K562 (cell line): Measurements from ENCODE around the gene ST6GALNAC5. TPM values are rescaled to one million over a fixed set of nuclear protein-coding genes. Genes with fewer than 3 reads are reported as not detected.
A peak's percentile ranks its signal among the peaks of the same experiment; 100 is the strongest.

Experiments
- ATAC-seq: fragments of 200-7000 bp; cut with Tn5 transposase; 3 replicates; pipeline ENCODE4 v1.9.1; 2020; ENCODE audit warnings: moderate library complexity
- BruUV-seq: library from RNA; stranded (reverse); fragments of 400-500 nt; replicated peaks from 2 replicates; lab custom pipeline; 2021; lab: Mats Ljungman, UMichigan
- CTCF ChIA-PET: fragments of 300-600 bp; formaldehyde crosslinking; extraction: SDS; loops from one replicate; lab custom pipeline; 2021; ENCODE audit warnings: low intra/inter-chr PET ratio; lab: Yijun Ruan, JAX
- POLR2A ChIA-PET: fragments of 300-600, 350-650 bp; sonication (Branson Sonifier 250); formaldehyde crosslinking; extraction: SDS; loops from one replicate; lab custom pipeline; 2021; ENCODE audit warnings: antibody characterized with exemption, inconsistent platforms; lab: Yijun Ruan, JAX
- DNase-seq, 4 experiments: peaks; one replicate each; pipeline versions ENCODE4 v3.0.0 to v3.0.0-alpha.2; 2011 to 2018; ENCODE audit warnings: low spot score in 3 of 4, mixed read lengths in 3 of 4; ENCODE audit errors: extremely low read depth in 1 of 4
- FAIRE-seq: peaks from 2 replicates; lab custom pipeline; 2011; peaks lifted over from hg19 to GRCh38; lab: Jason Lieb, UNC
- H2AFZ ChIP-seq: 2 replicates; pipeline ENCODE4 v1.6.0; 2011; ENCODE audit warnings: low read depth, low read length, control low read depth, inconsistent platforms
- H3K27ac ChIP-seq: fragments of 200-600 bp; 3 replicates; pipeline ENCODE4 v1.8.0; 2011; ENCODE audit warnings: low read depth, mild to moderate bottlenecking, control low read depth, inconsistent platforms, low read length, moderate library complexity, mixed read lengths; ENCODE audit errors: extremely low read depth
- H3K27me3 ChIP-seq, 2 experiments: fragments of 300-600 bp in 1 of 2; 2 replicates in 1 of 2; 3 replicates in 1 of 2; pipeline versions ENCODE4 v1.6.0 to v1.8.0; 2011; ENCODE audit warnings: inconsistent platforms in 2 of 2, low read length in 2 of 2, mild to moderate bottlenecking in 1 of 2, mixed read lengths in 1 of 2, moderate library complexity in 1 of 2; ENCODE audit not compliant: control insufficient read depth in 2 of 2, insufficient read depth in 2 of 2
- H3K36me3 ChIP-seq: fragments of 300-600 bp; 3 replicates; pipeline ENCODE4 v1.8.0; 2011; ENCODE audit warnings: mild to moderate bottlenecking, low read length, inconsistent platforms; ENCODE audit not compliant: control insufficient read depth, insufficient read depth
- H3K4me1 ChIP-seq, 2 experiments: fragments of 200-600 bp in 1 of 2; replicated peaks in 1 of 2; 2 replicates in 1 of 2; 3 replicates in 1 of 2; pipeline versions ENCODE4 v1.5.1 to v1.8.0; 2011; ENCODE audit warnings: inconsistent platforms in 2 of 2, low read length in 2 of 2, mild to moderate bottlenecking in 1 of 2, mixed read lengths in 1 of 2, moderate library complexity in 1 of 2; ENCODE audit not compliant: control insufficient read depth in 2 of 2, insufficient read depth in 2 of 2
- H3K4me2 ChIP-seq: 2 replicates; pipeline ENCODE4 v1.6.1; 2011; ENCODE audit warnings: low read length, control low read depth, inconsistent platforms, mixed read lengths; ENCODE audit not compliant: insufficient read depth
- H3K4me3 ChIP-seq: fragments of 200-600 bp; sonication (generic), shearing (Covaris generic); 2 replicates; pipeline ENCODE4 v1.5.1; 2016; ENCODE audit warnings: control low read depth, inconsistent platforms
- H3K79me2 ChIP-seq: fragments of 200-600 bp; 3 replicates; pipeline ENCODE4 v1.8.0; 2011; ENCODE audit warnings: low read length, inconsistent platforms; ENCODE audit not compliant: control insufficient read depth, insufficient read depth
- H3K9ac ChIP-seq, 2 experiments: 2 replicates each; pipeline versions ENCODE4 v1.6.0 to v1.6.1; 2011; ENCODE audit warnings: low read depth in 2 of 2, low read length in 2 of 2, control low read depth in 1 of 2, inconsistent platforms in 1 of 2, mild to moderate bottlenecking in 1 of 2, mixed read lengths in 1 of 2; ENCODE audit not compliant: insufficient read depth in 1 of 2
- H3K9me1 ChIP-seq: one replicate; pipeline ENCODE4 v1.6.0; 2011; ENCODE audit warnings: inconsistent platforms, mild to moderate bottlenecking, low read length, moderate library complexity; ENCODE audit not compliant: control insufficient read depth, insufficient read depth
- H3K9me3 ChIP-seq: replicated peaks from 2 replicates; pipeline ENCODE4 v1.5.1; 2011; ENCODE audit warnings: low read depth, low read length, inconsistent platforms; ENCODE audit not compliant: control insufficient read depth, insufficient read depth
- H4K20me1 ChIP-seq: replicated peaks from 2 replicates; pipeline ENCODE4 v1.6.1; 2011; ENCODE audit warnings: low read length, inconsistent platforms, mixed read lengths; ENCODE audit not compliant: control insufficient read depth, insufficient read depth
- ASH1L ChIP-seq: fragments of 450-650 bp; IDR thresholded peaks from 2 replicates; pipeline ENCODE4 v1.6.1; 2018; ENCODE audit warnings: borderline replicate concordance, mild to moderate bottlenecking, low read depth; ENCODE audit not compliant: partially characterized antibody
- CTCF ChIP-seq, 3 experiments: IDR thresholded peaks in 2 of 3; conservative IDR thresholded peaks in 1 of 3; 2 replicates each; pipeline ENCODE4 v1.5.1; 2011 to 2012; ENCODE audit warnings: low read length in 3 of 3, mild to moderate bottlenecking in 3 of 3, control low read depth in 2 of 3, improper control_type of control experiment in 1 of 3, inconsistent platforms in 1 of 3, low read depth in 1 of 3, mixed read lengths in 1 of 3, moderate library complexity in 1 of 3; ENCODE audit not compliant: insufficient read depth in 2 of 3
- FOXJ2 ChIP-seq: fragments of 200-800 bp; sonication (Bioruptor generic); IDR thresholded peaks from 2 replicates; pipeline ENCODE4 v1.6.1; 2016; ENCODE audit warnings: missing genetic modification characterization, missing compliant biosample characterization
- KDM1A ChIP-seq, 2 experiments: fragments of 450-650 bp; IDR thresholded peaks; 2 replicates each; pipeline ENCODE4 v1.6.1; 2016; ENCODE audit warnings: mild to moderate bottlenecking in 2 of 2
- RBM25 ChIP-seq: fragments of 200-400 bp; formaldehyde crosslinking; IDR thresholded peaks from 2 replicates; pipeline ENCODE4 v1.6.1; 2018; ENCODE audit warnings: low read length, low read depth, moderate library complexity; ENCODE audit not compliant: severe bottlenecking
- RREB1 ChIP-seq: fragments of 250-450 bp; sonication (Bioruptor Pico); IDR thresholded peaks from 2 replicates; pipeline ENCODE4 v1.4.0; 2020
- SRSF7 ChIP-seq: fragments of 200-400 bp; formaldehyde crosslinking; optimal IDR thresholded peaks from 2 replicates; pipeline ENCODE3; 2017; ENCODE audit warnings: mild to moderate bottlenecking, low read depth, low read length
- ZFPM2 ChIP-seq: fragments of 250-450 bp; sonication (Bioruptor Pico); IDR thresholded peaks from 2 replicates; pipeline ENCODE4 v1.5.1; 2022; ENCODE audit warnings: mild to moderate bottlenecking
- ZNF146 ChIP-seq: IDR thresholded peaks from one replicate; pipeline ENCODE4 v1.6.1; 2018; ENCODE audit warnings: missing compliant biosample characterization; ENCODE audit not compliant: unreplicated experiment
- WGBS: fragments of 100-300 bp; shearing (Covaris generic); methylation state at CpG from one replicate; pipeline ENCODE4 v1.1.6; 2016; ENCODE audit warnings: low coverage, mixed read lengths; ENCODE audit not compliant: insufficient coverage; ENCODE audit errors: missing lambda C conversion rate; 5-methylcytosine and 5-hydroxymethylcytosine counted together
- in situ Hi-C: fragments of 300-500 bp; cut with MboI; formaldehyde crosslinking; loops from 4 replicates; pipeline ENCODE4 v1.15.0; 2018; ENCODE audit warnings: inconsistent platforms, mixed read lengths
- intact Hi-C: fragments of 100-400 bp; cut with micrococcal nuclease; formaldehyde crosslinking; loops from 2 replicates; pipeline ENCODE4 v1.14.2; 2022
- polyA plus RNA-seq, 8 experiments: library from polyadenylated mRNA; depleted of rRNA in 4 of 8; stranded (reverse) in 5 of 8; unstranded in 3 of 8; fragments of >200 nt; fragmentation: Nextera tagmentation in 2 of 8; fragmentation: Illumina TruSeq in 1 of 8; extraction: Ambion mirVana in 2 of 8; extraction: Trizol in 1 of 8; gene quantifications; 2 replicates each; pipeline versions ENCODE4 v1.2.1 to v1.2.3, GENCODE V29; 2011 to 2014; ENCODE audit warnings: inconsistent platforms in 1 of 8, missing spikeins in 1 of 8
- total RNA-seq, 7 experiments: library from RNA; depleted of rRNA in 6 of 7; stranded (reverse); fragments of >200 nt in 6 of 7; fragmentation: Illumina TruSeq in 2 of 7; extraction: Trizol in 2 of 7; gene quantifications; 2 replicates each; pipeline versions ENCODE4 v1.2.1 to v1.2.3, GENCODE V29; 2011 to 2021; ENCODE audit warnings: low replicate concordance in 1 of 7

The ST6GALNAC5 gene
- total and polyA plus RNA-seq, 9 of the 15 experiments (the other 6 are each of a cell fraction or from before 2014, with no cell fraction given): 0.04 to 0.14 TPM; not detected in 7

GRCh38 chr1:77037038-77037437, 169.8 kb downstream of the ST6GALNAC5 start:
- in situ Hi-C loops (no loop called here), intact Hi-C loops (no loop called here)
- Histone ChIP-seq H3K9me3 (no peaks in the 10 kb centered on the region), H3K27me3 (no peaks in the 10 kb centered on the region), H2AFZ (no peak overlapping the region), H3K9ac (no peak overlapping the region), H3K4me3 (no peak overlapping the region), H3K79me2 (no peaks in the 10 kb centered on the region), H3K9me1 (no peaks in the 10 kb centered on the region), H4K20me1 (no peaks in the 10 kb centered on the region), H3K36me3 (no peaks in the 10 kb centered on the region), H3K27ac (no peak overlapping the region), H3K4me1 (no peaks in the 10 kb centered on the region), H3K4me2 (no peak overlapping the region)
- TF ChIP-seq RBM25: peak; percentile 90
- no peak for TF ChIP-seq SRSF7
- TF ChIP-seq ZNF146: peak; percentile 98
- peak; percentile 13 to 14; a peak in 1 of 4 replicates for TF ChIP-seq KDM1A (IDR thresholded peaks at IDR 0.05)
- POLR2A ChIA-PET: no interaction called here
- CTCF ChIA-PET: no interaction called here
- no TSS peak for BruUV-seq
- DNase-seq (no peak), ATAC-seq (no peak), FAIRE-seq (no peak)

- no peak overlapping the region for H3K9ac ChIP-seq
- H3K27ac ChIP-seq: no peak overlapping the region
- DNase-seq (no peak), FAIRE-seq (no peak), ATAC-seq (no peak)
- in situ Hi-C loops: no loop called here
- 0% methylated on average over 1 of the region's 1 CpG for WGBS
- ChIA-PET CTCF (no interaction called here), POLR2A (no interaction called here)
- no peaks in the 10 kb centered on the region for H4K20me1 ChIP-seq
- H3K36me3 ChIP-seq: no peaks in the 10 kb centered on the region
- H3K4me3 ChIP-seq: no peak overlapping the region
- no peaks in the 10 kb centered on the region; a peak in 1 of 5 replicates for H3K27me3 ChIP-seq
- H3K79me2 ChIP-seq: no peaks in the 10 kb centered on the region
- BruUV-seq: no TSS peak
- H3K4me2 ChIP-seq: no peak overlapping the region
- no peaks in the 10 kb centered on the region for H3K9me1 ChIP-seq
- intact Hi-C loops: no loop called here
- H3K9me3 ChIP-seq: no peaks in the 10 kb centered on the region
- no peak overlapping the region for H2AFZ ChIP-seq
- H3K4me1 ChIP-seq: no peaks in the 10 kb centered on the region
- TF ChIP-seq CTCF (IDR thresholded peaks at IDR 0.05 in 2 of 3, conservative IDR thresholded peaks at IDR 0.05 in 1 of 3; ENCODE audit: insufficient read depth in 2 of 3, low read depth in 1 of 3, low read length in 3 of 3) (no peak), ASH1L (no peak), RBM25 (no peak), RREB1 (CRISPR knock-in tag) (no peak), FOXJ2 (tag) (no peak), ZFPM2 (CRISPR knock-in tag) (no peak)
Observed at GRCh38 chr1:77038000-77038399, 170.7 kb downstream of the ST6GALNAC5 start.
